CD14-positive monocyte (primary cell): ENCODE measurements around the gene P2RY1. TPM values are rescaled to one million over a fixed set of nuclear protein-coding genes. Genes with fewer than 3 reads are reported as not detected.

ENCODE experiments used
- DNase-seq, 3 donors: peaks; one replicate each; pipeline ENCODE4 v3.0.0-alpha.2; 2011 to 2022
- H2AFZ ChIP-seq: 2 replicates; pipeline ENCODE4 v1.6.0; 2012; ENCODE audit warnings: mild to moderate bottlenecking, low read depth, low read length, inconsistent platforms; ENCODE audit not compliant: insufficient read depth, poor library complexity, severe bottlenecking
- H3K27ac ChIP-seq, 2 donors: 1 replicate in 1 of 2; 2 replicates in 1 of 2; pipeline ENCODE4 v1.5.1; 2012 to 2013; ENCODE audit warnings: low read length in 2 of 2, control low read depth in 1 of 2, inconsistent platforms in 1 of 2, low read depth in 1 of 2, mild to moderate bottlenecking in 1 of 2
- H3K27me3 ChIP-seq, 2 donors: one replicate each; pipeline versions ENCODE4 v1.6.0 to v1.6.1; 2011 to 2013; ENCODE audit warnings: low read length in 2 of 2; ENCODE audit not compliant: control insufficient read depth in 2 of 2, insufficient read depth in 2 of 2
- H3K36me3 ChIP-seq, 2 donors: replicated peaks in 1 of 2; 1 replicate in 1 of 2; 2 replicates in 1 of 2; pipeline versions ENCODE4 v1.5.1 to v1.6.1; 2012 to 2013; ENCODE audit warnings: low read length in 2 of 2, control low read depth in 1 of 2, inconsistent platforms in 1 of 2, mild to moderate bottlenecking in 1 of 2; ENCODE audit not compliant: insufficient read depth in 2 of 2, control insufficient read depth in 1 of 2
- H3K4me1 ChIP-seq, 2 donors: 1 replicate in 1 of 2; 2 replicates in 1 of 2; pipeline versions ENCODE4 v1.5.1 to v1.6.1; 2012 to 2013; ENCODE audit warnings: low read length in 2 of 2, control low read depth in 1 of 2, inconsistent platforms in 1 of 2, mild to moderate bottlenecking in 1 of 2, moderate library complexity in 1 of 2; ENCODE audit not compliant: insufficient read depth in 2 of 2, control insufficient read depth in 1 of 2
- H3K4me2 ChIP-seq: replicated peaks from 2 replicates; pipeline ENCODE3; 2012; ENCODE audit warnings: low read length, moderate library complexity, mild to moderate bottlenecking; ENCODE audit not compliant: poor library complexity, severe bottlenecking; ENCODE audit errors: extremely low read depth
- H3K4me3 ChIP-seq, 3 experiments: fragments of 200-600 bp in 1 of 3; sonication (generic) in 1 of 3; replicated peaks in 1 of 3; 1 replicate in 2 of 3; 2 replicates in 1 of 3; pipeline ENCODE4 v1.5.1; 2011 to 2013; ENCODE audit warnings: low read length in 3 of 3, mild to moderate bottlenecking in 3 of 3, control low read depth in 2 of 3, low read depth in 2 of 3, inconsistent platforms in 1 of 3, moderate library complexity in 1 of 3
- H3K79me2 ChIP-seq: 2 replicates; pipeline ENCODE4 v1.6.0; 2012; ENCODE audit warnings: mild to moderate bottlenecking, control low read depth, inconsistent platforms, low read length, moderate library complexity; ENCODE audit not compliant: insufficient read depth
- H3K9ac ChIP-seq: 2 replicates; pipeline ENCODE4 v1.6.0; 2017; ENCODE audit warnings: low read length, mild to moderate bottlenecking; ENCODE audit not compliant: insufficient read depth, poor library complexity, severe bottlenecking
- H3K9me3 ChIP-seq, 2 donors: replicated peaks in 1 of 2; 1 replicate in 1 of 2; 2 replicates in 1 of 2; pipeline versions ENCODE4 v1.5.1 to v1.6.1; 2012 to 2013; ENCODE audit warnings: low read length in 2 of 2, control low read depth in 1 of 2; ENCODE audit not compliant: control insufficient read depth in 1 of 2, insufficient read depth in 1 of 2
- H4K20me1 ChIP-seq: 2 replicates; pipeline ENCODE4 v1.6.0; 2012; ENCODE audit warnings: mild to moderate bottlenecking, low read length, control low read depth, moderate library complexity; ENCODE audit not compliant: insufficient read depth
- H3K27ac Mint-ChIP-seq, 7 donors: one replicate each; pipeline ENCODE4 v1.8.0; 2020; ENCODE audit warnings: mild to moderate bottlenecking in 7 of 7, mixed read lengths in 7 of 7, moderate library complexity in 6 of 7, inconsistent platforms in 2 of 7
- H3K27me3 Mint-ChIP-seq, 3 donors: one replicate each; pipeline ENCODE4 v1.8.0; 2021 to 2022; ENCODE audit warnings: low read depth in 3 of 3, mild to moderate bottlenecking in 3 of 3, mixed read lengths in 3 of 3, moderate library complexity in 3 of 3, inconsistent platforms in 1 of 3
- H3K36me3 Mint-ChIP-seq, 2 donors: one replicate each; pipeline ENCODE4 v1.8.0; 2020; ENCODE audit warnings: mixed read lengths in 2 of 2, inconsistent platforms in 1 of 2, mild to moderate bottlenecking in 1 of 2
- H3K4me1 Mint-ChIP-seq: one replicate; pipeline ENCODE4 v1.8.0; 2020; ENCODE audit warnings: mild to moderate bottlenecking, mixed read lengths
- H3K4me3 Mint-ChIP-seq, 2 donors: one replicate each; pipeline ENCODE4 v1.8.0; 2020; ENCODE audit warnings: mild to moderate bottlenecking in 2 of 2, mixed read lengths in 2 of 2, moderate library complexity in 1 of 2
- H3K9me3 Mint-ChIP-seq, 7 donors: one replicate each; pipeline ENCODE4 v1.8.0; 2020 to 2022; ENCODE audit warnings: mixed read lengths in 7 of 7, mild to moderate bottlenecking in 6 of 7, moderate library complexity in 6 of 7, inconsistent platforms in 2 of 7
- WGBS: methylation state at CpG from one replicate; pipeline ENCODE4 v1.1.5; 2013; ENCODE audit warnings: missing lambda C conversion rate; ENCODE audit not compliant: insufficient coverage; 5-methylcytosine and 5-hydroxymethylcytosine counted together
- intact Hi-C, 2 donors: fragments of 100-400 bp; cut with micrococcal nuclease; formaldehyde crosslinking; loops; one replicate each; pipeline versions ENCODE4 v1.15.0 to v1.15.1; 2023
- polyA plus RNA-seq, 3 donors: library from polyadenylated mRNA; depleted of rRNA in 1 of 3; unstranded in 2 of 3; stranded (reverse) in 1 of 3; fragments of 300-500 nt in 2 of 3; fragments of >200 nt in 1 of 3; fragmentation: Illumina TruSeq in 2 of 3; gene quantifications; 1 replicate in 2 of 3; 2 replicates in 1 of 3; pipeline ENCODE4 v1.2.3, GENCODE V29; 2012 to 2021
- TF ChIP-seq, protein P1 (sequence below): fragments of 200-600 bp; IDR thresholded peaks from one replicate; pipeline ENCODE4 v1.8.0; 2022; ENCODE audit warnings: antibody characterized with exemption, mild to moderate bottlenecking

P2RY1 gene
- polyA plus RNA-seq, 3 donors: 0.16 to 0.97 TPM; not detected in 1

DNA sequence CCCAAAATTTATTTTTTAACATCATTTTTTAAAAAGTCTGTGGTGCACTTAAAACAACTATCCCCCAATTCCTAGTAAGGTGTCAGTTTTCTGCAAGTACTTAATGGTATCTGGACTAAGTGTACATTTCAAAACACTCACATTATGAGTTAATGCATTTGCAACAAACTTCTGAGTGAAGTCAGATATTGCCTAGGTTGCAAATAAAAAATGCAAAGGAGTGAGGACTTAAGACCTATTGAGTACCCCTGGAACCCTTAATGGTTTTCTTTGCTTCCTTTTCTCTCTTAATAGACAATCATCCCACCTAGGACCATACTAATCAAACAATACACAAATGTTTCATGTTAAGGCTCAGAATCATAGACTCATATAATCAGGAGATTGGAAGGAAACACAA is 1.8 kb upstream of the P2RY1 start:
- no peaks in the 10 kb centered on the region for H3K36me3 ChIP-seq
- no peak overlapping the region for H3K4me3 ChIP-seq
- intact Hi-C loops: loop anchor here in 1 of 2 donors (10.0 kb wide), 1 partner anchor 62 kb away; no protein-coding TSS in a partner anchor
- no peak for DNase-seq
- TF ChIP-seq, protein P1, sequence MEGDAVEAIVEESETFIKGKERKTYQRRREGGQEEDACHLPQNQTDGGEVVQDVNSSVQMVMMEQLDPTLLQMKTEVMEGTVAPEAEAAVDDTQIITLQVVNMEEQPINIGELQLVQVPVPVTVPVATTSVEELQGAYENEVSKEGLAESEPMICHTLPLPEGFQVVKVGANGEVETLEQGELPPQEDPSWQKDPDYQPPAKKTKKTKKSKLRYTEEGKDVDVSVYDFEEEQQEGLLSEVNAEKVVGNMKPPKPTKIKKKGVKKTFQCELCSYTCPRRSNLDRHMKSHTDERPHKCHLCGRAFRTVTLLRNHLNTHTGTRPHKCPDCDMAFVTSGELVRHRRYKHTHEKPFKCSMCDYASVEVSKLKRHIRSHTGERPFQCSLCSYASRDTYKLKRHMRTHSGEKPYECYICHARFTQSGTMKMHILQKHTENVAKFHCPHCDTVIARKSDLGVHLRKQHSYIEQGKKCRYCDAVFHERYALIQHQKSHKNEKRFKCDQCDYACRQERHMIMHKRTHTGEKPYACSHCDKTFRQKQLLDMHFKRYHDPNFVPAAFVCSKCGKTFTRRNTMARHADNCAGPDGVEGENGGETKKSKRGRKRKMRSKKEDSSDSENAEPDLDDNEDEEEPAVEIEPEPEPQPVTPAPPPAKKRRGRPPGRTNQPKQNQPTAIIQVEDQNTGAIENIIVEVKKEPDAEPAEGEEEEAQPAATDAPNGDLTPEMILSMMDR: no peak
- H3K9me3 Mint-ChIP-seq: no peaks in the 10 kb centered on the region
- H3K4me1 ChIP-seq: peaks cover 18 to 24% of the 10 kb centered on the region in 2 donors
- H3K9ac ChIP-seq: no peak overlapping the region
- H4K20me1 ChIP-seq: no peaks in the 10 kb centered on the region
- H3K27ac Mint-ChIP-seq: no peak overlapping the region
- H3K4me3 Mint-ChIP-seq: no peak overlapping the region
- H3K4me2 ChIP-seq: no peak overlapping the region
- no peaks in the 10 kb centered on the region for H3K9me3 ChIP-seq
- H3K27ac ChIP-seq: no peak overlapping the region
- peaks cover 0 to 7% (median 2%) of the 10 kb centered on the region in 3 donors for H3K27me3 Mint-ChIP-seq
- H3K79me2 ChIP-seq: peaks cover 8% of the 10 kb centered on the region
- H3K36me3 Mint-ChIP-seq: peaks cover 0 to 4% of the 10 kb centered on the region in 2 donors
- H3K27me3 ChIP-seq: no peaks in the 10 kb centered on the region
- no peak overlapping the region for H2AFZ ChIP-seq
- peaks cover 34% of the 10 kb centered on the region for H3K4me1 Mint-ChIP-seq

DNA sequence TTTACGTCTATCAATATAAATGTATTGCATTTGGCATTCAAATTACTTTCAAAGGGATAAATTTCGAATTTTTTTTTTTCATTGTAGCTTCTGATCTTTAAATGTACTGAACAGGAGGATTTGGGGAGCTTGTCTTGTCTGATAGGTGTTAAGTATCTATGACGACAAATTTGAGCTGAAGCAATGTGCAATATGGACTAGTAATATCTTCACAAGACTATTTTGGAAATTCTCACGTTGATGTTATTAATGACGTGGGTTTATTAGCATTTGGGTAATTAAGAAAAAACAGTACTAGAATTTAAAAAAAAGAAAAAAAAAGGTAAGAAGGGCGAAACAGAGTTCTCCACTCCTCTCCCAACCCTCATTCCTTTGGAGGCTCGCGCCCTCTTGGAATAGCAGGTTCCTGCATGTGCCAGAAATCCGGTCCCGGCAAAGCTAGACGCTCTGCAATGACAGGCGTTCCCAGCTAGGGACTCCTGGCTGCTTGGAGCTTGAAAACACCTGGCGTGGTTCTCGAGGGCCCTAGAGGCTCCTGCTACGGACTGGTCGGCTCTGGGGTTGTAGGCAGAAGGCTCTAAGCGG is 648 bp upstream of the P2RY1 start:
- peak overlapping the region; percentile 73 for H3K9ac ChIP-seq
- Mint-ChIP-seq H3K27me3 (peaks cover 0 to 7% (median 2%) of the 10 kb centered on the region in 3 donors), H3K36me3 (peaks cover 4 to 11% of the 10 kb centered on the region in 2 donors), H3K4me3 (peak overlapping the region; percentile 96 to 99), H3K9me3 (no peaks in the 10 kb centered on the region), H3K4me1 (peaks cover 44% of the 10 kb centered on the region), H3K27ac (peak overlapping the region in 5 of 7 donors; percentile 52 to 89 (median 81))
- 0% methylated on average over 11 of the region's 17 CpGs for WGBS
- no peaks in the 10 kb centered on the region for H4K20me1 ChIP-seq
- H3K9me3 ChIP-seq: no peaks in the 10 kb centered on the region
- H3K36me3 ChIP-seq: no peaks in the 10 kb centered on the region
- H3K27me3 ChIP-seq: no peaks in the 10 kb centered on the region
- H3K4me1 ChIP-seq: peaks cover 18 to 24% of the 10 kb centered on the region in 2 donors
- peaks cover 8% of the 10 kb centered on the region for H3K79me2 ChIP-seq
- H3K27ac ChIP-seq: peak overlapping the region in 1 of 2 donors; percentile 66
- peak overlapping the region; percentile 93 for H2AFZ ChIP-seq
- intact Hi-C loops: loop anchor here in 1 of 2 donors (10.0 kb wide), 1 partner anchor 61 kb away; no protein-coding TSS in a partner anchor
- TF ChIP-seq, protein P1: no peak
- H3K4me3 ChIP-seq: peak overlapping the region; percentile 50 to 93 (median 75)
- peak overlapping the region; percentile 94 for H3K4me2 ChIP-seq
- no peak for DNase-seq
